ENCODE data around the gene PEX14.

Gene PEX14

DNA sequence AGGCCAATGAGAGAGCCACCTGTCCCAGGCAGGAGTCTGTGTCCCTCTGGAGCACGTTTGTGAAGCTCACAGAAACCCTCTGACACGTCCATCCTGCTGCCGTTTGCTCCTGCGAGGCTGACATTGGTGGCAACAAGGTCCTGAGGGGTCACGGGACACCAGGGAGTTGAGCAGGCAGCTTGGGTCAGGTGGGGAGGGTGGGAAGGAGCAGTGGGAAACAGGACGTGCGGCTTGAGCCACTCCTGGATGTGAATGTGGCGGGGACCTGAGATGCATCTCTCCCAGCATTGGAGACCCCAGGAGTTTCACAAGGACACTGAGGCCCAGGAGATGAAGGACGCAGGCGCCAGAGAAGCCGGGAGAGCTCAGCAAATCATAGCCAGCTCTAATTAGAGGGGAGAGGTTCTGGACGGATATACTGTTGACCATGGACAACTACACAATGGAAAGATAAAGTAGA, 149.0 kb downstream of the PEX14 start:
- H3K4me3 ChIP-seq (ENCODE audit: low read depth, low read length): no peak overlapping the region
- in situ Hi-C loops (cut with HindIII; ENCODE audit: low sequenced_read_pairs): no loop called here
- DNase-seq (ENCODE audit: low read depth, low spot score): no peak
- TF ChIP-seq, protein P1, sequence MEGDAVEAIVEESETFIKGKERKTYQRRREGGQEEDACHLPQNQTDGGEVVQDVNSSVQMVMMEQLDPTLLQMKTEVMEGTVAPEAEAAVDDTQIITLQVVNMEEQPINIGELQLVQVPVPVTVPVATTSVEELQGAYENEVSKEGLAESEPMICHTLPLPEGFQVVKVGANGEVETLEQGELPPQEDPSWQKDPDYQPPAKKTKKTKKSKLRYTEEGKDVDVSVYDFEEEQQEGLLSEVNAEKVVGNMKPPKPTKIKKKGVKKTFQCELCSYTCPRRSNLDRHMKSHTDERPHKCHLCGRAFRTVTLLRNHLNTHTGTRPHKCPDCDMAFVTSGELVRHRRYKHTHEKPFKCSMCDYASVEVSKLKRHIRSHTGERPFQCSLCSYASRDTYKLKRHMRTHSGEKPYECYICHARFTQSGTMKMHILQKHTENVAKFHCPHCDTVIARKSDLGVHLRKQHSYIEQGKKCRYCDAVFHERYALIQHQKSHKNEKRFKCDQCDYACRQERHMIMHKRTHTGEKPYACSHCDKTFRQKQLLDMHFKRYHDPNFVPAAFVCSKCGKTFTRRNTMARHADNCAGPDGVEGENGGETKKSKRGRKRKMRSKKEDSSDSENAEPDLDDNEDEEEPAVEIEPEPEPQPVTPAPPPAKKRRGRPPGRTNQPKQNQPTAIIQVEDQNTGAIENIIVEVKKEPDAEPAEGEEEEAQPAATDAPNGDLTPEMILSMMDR (IDR thresholded peaks at IDR 0.05; ENCODE audit: low read depth, low read length): no peak

- TF ChIP-seq, protein P1 (IDR thresholded peaks at IDR 0.05; ENCODE audit: low read depth, low read length): no peak
- in situ Hi-C loops (cut with HindIII; ENCODE audit: low sequenced_read_pairs): no loop called here
- H3K4me3 ChIP-seq (ENCODE audit: low read depth, low read length): no peak overlapping the region
- no peak for DNase-seq (ENCODE audit: low read depth, low spot score)
Measured at GRCh38 chr1:10624256-10625050, 149.7 kb downstream of the PEX14 start.

- in situ Hi-C loops (cut with HindIII; ENCODE audit: low sequenced_read_pairs): no loop called here
- H3K4me3 ChIP-seq (ENCODE audit: low read depth, low read length): no peak overlapping the region
- DNase-seq (ENCODE audit: low read depth, low spot score): no peak
- TF ChIP-seq, protein P1 (IDR thresholded peaks at IDR 0.05; ENCODE audit: low read depth, low read length): no peak
Measured at GRCh38 chr1:10625076-10625475, 150.3 kb downstream of the PEX14 start.

DNA sequence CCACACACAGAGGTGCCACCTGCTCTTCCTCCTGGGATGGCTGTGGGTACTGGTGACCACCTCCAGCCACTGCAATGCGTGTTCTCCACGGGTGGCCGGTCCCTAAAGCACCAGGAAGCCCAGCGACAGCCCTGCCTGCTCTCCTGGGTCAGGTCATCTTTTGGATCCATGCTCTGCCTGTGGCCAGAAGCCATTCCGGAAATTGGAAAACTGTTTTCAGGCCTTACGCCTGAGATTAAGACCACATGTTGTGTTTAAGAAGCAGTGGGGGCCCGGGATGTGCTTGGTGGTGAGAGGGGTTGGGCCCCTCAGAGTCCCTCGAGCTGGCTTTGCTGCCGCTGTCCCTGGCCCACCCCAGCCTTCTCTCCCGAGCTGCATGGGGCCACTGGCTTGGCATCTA, 150.8 kb downstream of the PEX14 start:
- TF ChIP-seq, protein P1 (IDR thresholded peaks at IDR 0.05; ENCODE audit: low read depth, low read length): no peak
- DNase-seq (ENCODE audit: low read depth, low spot score): no peak
- H3K4me3 ChIP-seq (ENCODE audit: low read depth, low read length): no peak overlapping the region
- in situ Hi-C loops (cut with HindIII; ENCODE audit: low sequenced_read_pairs): no loop called here

GRCh38 chr1:10626131-10626731, 151.5 kb downstream of the PEX14 start:
- DNase-seq (ENCODE audit: low read depth, low spot score): no peak
- in situ Hi-C loops (cut with HindIII; ENCODE audit: low sequenced_read_pairs): no loop called here
- no peak overlapping the region for H3K4me3 ChIP-seq (ENCODE audit: low read depth, low read length)
- TF ChIP-seq, protein P1 (IDR thresholded peaks at IDR 0.05; ENCODE audit: low read depth, low read length): no peak

- in situ Hi-C loops (cut with HindIII; ENCODE audit: low sequenced_read_pairs): no loop called here
- TF ChIP-seq, protein P1 (IDR thresholded peaks at IDR 0.05; ENCODE audit: low read depth, low read length): no peak
- H3K4me3 ChIP-seq (ENCODE audit: low read depth, low read length): no peak overlapping the region
- no peak for DNase-seq (ENCODE audit: low read depth, low spot score)
Measured at GRCh38 chr1:10626791-10627410, 152.2 kb downstream of the PEX14 start.

Measured in astrocyte of the spinal cord (primary cell).